Measurements from ENCODE around the gene STX12.
"Not testable (repeated sequence)": the region's sequence is repeated elsewhere in the genome, so short reads cannot be mapped to it uniquely, and the experiment has no call there.

Gene STX12

DNA sequence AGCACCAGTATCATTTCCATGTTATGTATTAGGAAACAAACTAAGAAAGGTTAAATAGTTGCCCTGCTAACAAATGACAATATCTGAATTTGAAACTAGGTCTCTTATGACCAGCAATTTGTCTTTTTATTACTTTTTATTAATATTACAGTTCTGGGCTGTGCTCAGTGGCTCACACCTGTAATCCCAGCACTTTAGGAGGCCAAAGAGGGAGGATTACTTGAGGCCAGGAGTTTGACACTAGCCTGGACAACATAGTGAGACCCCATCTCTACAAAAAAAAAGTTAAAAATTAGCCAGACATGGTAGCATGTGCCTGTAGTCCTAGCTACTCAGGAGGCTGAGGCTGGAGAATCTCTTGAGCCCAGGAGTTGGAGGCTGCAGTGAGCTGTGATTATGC is 3.3 kb downstream of the STX12 start:
- DNase-seq: not testable (repeated sequence)

DNA sequence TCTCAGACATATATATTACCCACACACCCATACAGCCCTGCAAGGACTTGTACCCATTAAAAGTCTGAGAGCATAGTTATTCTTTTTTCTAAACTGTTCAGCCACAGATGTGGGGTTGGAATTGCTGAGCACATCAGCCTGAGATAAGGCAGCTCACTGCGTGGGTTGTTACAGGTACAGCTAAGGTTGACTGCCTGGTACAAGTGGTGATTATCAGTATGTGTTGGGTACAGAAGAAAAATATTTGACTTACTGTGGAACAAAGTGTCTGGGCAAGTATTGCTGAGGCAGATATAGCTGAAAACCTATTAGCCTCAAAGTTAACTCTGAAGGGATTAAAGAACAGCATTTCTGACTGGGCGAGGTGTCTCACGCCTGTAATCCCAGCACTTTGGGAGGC is 5.0 kb downstream of the STX12 start:
- DNase-seq: no peak

GRCh38 chr1:27779122-27779521 is 6.1 kb downstream of the STX12 start:
- DNase-seq: peak in 1 of 2 donors; percentile 53

DNA sequence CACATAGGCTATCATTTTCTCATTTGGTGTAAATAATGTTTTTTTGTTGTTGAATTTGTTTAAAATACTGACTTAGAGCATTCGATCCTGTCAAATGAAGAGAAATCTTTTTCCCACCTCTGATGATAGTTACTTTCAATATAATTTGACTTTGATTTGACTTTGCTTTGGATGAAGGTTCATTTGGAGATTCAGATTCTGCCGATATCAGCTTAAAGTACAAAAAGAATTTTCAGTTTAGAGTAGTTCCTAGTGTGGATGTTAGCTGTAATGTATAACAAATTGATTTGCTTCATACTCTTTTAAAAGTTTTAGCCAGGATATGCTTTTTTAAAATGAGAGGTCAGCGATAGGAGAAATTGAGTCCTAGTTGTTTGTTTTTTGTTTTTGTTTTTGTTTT is 9.9 kb downstream of the STX12 start:
- DNase-seq: no peak

- no peak for DNase-seq
Observed at GRCh38 chr1:27784700-27785099, 11.7 kb downstream of the STX12 start.

- DNase-seq: no peak
Observed at GRCh38 chr1:27785781-27786455, 12.9 kb downstream of the STX12 start.

DNA sequence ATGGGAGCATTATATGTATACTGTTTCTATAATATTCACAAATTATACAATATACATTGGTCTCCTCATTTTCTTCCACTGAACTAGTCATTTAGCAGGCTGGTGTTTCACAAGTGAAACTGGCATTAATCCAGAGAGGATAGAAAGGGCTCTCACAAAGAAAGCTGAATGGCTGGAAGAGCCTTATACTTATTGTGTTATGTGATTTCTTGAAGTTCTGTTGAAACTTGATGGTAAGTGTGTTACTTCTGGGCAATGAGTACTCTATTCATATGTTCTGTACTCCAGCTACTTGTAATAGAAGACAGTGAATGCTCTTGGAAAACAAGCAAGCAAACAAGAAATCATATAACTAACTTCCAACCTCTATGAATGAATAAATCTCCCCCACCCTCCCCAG is 14.9 kb downstream of the STX12 start:
- DNase-seq: peak in 1 of 2 donors; percentile 32

- peak; percentile 44 to 71 for DNase-seq
Observed at GRCh38 chr1:27789540-27790041, 16.6 kb downstream of the STX12 start.

DNA sequence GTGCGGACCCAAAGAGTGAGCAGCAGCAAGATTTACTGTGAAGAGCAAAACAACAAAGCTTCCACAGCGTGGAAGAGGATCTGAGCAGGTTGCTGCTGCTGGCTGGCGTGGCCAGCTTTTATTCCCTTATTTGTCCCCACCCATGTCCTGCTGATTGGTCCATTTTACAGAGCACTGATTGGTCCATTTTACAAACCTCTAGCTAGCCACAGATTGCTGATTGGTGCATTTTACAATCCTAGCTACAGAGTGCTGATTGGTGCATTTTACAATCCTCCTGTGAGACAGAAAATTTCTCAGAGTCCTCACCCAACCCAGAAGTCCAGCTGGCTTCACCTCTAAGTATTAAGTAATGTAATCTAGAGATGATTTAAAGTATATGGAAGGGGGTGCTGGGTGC is 17.3 kb downstream of the STX12 start:
- not testable (repeated sequence) for DNase-seq

DNA sequence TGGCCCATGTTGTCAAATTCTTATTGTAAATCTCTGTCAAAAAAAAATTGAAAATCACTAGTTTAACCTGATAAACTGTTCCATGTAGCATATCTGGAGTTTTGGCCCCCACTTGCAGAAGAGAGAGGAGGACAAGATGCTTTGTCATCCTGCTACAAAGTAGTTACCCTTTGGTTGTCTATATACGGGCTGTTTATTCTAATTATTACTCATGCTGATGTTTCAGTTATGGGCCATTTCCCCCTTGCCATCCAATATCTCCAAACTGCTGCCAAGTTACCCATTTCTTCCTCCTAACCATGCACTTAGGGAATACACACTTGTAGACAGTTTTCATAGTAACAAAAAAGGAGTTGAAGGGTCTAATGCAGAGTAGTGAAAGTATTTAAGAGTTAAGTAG is 22.6 kb downstream of the STX12 start:
- no peak for DNase-seq

DNA sequence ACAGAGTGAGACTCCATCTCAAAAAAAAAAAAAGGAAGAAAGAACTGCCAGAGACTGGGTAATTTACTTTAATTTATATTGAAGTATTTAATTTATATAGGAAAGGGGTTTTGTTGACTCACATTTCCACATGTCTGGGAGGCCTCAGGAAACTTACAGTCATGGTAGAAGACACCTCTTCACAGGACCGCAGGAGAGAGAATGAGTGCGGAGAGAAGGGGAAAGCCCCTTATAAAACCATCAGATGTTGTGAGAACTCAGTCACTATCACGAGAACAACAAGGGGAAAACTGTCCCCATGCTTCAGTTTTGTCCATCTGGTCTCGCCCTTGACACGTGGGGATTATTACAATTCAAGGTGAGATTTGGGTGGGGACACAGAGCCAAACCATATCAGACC is 31.8 kb downstream of the STX12 start:
- no peak for DNase-seq

DNA sequence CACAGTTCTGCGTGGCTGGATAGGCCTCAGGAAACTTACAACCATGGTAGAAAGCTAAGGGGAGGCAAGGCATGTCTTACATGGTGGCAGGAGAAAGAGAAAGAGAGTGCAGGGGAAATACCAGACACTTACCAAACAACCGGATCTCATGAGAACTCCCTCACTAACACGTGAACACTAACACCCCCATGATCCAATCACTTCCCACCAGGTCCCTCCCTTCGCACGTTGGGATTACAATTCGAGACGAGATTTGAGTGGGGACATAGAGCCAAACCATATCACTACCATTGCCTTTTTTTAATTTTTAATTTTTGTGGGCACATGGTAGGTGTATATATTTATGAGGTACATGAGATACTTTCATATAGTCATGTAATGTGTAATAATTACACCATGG is 33.7 kb downstream of the STX12 start:
- DNase-seq: no peak

GRCh38 chr1:27807385-27807784 is 34.4 kb downstream of the STX12 start:
- no peak for DNase-seq

DNA sequence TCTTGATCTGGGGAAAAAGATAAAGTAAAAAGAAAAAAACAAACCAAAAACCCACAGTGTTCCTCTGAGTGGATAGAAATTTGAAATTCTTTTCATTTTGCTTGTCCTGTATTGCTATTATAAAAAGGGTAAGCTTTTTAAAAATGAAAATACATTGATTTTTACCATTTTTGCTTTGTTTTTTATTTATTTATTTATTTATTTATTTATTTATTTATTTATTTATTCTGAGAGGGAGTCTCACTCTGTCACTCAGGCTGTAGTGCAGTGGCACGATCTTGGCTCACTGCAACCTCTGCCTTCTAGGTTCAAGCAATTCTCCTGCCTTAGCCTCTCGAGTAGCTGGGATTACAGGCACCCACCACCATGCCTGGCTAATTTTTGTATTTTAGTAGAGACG is 35.1 kb downstream of the STX12 start:
- not testable (repeated sequence) for DNase-seq

DNA sequence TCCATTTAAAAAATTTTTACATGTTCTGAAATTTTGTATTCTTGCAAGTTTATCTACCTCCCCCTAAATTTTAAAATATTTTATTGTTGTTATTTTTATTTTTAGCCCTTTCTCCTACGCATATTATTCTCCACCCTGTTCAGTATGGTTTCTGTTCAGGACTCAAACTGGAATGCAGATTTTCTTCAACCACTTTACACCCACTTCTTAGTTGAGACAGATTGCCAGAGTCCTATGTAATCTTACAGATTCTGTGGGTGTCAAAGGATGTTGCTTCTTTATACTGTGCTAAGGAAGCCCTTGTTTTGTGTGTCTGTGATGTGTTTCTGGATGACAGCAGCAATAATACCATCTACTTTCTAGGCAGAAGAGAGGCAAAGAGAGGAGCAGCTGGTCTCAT is 36.9 kb downstream of the STX12 start:
- peak; percentile 31 to 36 for DNase-seq

- DNase-seq: no peak
Observed at GRCh38 chr1:27811741-27812500, 38.9 kb downstream of the STX12 start.

DNA sequence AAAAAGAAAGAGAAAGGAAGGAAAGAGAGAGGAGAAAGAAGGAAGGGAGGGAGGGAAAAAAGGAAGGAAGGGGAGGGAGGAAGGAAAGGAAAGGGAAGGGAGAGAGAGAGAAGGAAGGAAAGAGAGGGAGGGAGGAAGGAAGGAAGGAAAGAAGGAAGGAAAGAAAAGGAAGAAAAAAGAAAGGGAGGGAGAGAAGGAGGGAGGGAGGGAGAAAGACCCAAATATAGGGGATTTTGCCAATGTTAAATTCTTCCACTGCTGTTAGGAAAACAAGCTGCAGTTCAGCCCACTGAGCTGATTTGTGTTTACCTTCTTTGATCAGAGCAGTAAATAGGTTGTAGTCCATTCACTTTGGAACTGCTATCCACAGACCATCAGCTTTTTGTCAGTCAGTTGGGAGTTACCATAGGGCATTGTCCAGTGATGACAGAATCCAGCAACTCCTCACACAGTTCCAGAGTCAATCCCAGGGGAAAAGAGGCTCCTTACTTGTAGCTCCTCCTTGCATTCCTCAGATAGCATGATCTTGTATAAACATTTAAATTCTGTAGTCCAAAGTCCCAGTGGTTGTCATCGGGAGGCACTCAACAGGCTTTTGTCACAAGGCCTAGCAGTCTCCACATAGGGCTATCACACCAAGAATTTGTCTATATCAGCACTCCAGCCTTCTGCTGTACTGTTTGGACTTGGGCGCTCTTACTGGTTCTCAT is 44.1 kb downstream of the STX12 start:
- no peak for DNase-seq

- no peak for DNase-seq
Observed at GRCh38 chr1:27821761-27822315, 48.8 kb downstream of the STX12 start.

DNA sequence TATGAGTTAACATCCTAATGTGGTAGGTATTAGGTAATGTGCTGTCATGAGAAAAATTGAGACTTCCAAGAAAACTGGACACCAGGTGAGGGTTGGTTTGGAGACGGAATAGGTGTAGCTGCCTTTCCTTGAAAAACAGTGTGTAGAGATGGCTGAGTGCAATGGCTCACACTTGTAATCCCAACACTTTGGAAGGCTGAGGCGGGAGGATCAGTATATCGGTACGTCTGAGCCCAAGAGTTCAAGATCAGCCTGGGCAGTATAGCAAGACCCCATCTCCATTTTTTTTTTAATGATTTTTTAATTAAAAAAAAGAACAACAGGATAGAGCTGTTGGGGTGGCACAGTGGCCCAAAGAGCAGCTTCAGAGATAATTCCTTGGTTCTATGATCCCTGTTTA is 50.8 kb downstream of the STX12 start:
- DNase-seq: no peak

DNA sequence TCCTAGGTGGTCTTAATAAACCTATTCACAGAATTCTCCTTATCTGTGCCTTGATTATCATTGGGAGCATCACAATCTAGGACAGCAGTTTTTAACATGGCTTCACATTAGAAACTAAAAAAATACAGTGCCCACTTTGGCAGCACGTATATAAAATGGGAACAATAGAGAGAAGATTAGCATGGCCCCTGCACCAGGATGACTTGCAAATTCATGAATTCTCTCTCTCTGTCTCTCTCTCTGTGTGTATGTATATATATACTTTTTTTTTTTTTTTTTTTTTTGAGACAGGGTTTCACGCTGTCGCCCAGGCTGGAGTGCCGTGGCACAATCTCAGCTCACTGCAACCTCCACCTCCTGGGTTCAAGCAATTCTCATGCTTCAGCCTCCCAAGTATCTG is 51.4 kb downstream of the STX12 start:
- DNase-seq: no peak

DNA sequence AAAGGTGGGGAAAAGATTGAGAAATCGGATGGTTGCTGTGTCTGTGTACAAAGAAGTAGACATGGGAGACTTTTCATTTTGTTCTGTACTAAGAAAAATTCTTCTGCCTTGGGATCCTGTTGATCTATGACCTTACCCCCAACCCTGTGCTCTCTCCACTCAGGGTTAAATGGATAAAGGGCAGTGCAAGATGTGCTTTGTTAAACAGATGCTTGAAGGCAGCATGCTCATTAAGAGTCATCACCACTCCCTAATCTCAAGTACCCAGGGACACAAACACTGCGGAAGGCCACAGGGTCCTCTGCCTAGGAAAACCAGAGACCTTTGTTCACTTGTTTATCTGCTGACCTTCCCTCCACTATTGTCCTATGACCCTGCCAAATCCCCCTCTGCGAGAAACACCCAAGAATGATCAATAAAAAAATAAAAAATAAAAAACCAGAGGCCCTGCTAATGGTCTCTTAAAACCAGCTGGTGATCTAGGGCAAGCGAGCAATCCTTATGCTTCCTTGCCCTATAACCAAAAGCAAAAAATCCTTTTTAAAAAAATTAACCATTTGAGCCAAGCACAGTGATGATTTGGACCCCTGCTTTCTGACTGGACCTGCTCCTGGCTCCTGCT is 56.4 kb downstream of the STX12 start:
- DNase-seq: not testable (repeated sequence)

DNA sequence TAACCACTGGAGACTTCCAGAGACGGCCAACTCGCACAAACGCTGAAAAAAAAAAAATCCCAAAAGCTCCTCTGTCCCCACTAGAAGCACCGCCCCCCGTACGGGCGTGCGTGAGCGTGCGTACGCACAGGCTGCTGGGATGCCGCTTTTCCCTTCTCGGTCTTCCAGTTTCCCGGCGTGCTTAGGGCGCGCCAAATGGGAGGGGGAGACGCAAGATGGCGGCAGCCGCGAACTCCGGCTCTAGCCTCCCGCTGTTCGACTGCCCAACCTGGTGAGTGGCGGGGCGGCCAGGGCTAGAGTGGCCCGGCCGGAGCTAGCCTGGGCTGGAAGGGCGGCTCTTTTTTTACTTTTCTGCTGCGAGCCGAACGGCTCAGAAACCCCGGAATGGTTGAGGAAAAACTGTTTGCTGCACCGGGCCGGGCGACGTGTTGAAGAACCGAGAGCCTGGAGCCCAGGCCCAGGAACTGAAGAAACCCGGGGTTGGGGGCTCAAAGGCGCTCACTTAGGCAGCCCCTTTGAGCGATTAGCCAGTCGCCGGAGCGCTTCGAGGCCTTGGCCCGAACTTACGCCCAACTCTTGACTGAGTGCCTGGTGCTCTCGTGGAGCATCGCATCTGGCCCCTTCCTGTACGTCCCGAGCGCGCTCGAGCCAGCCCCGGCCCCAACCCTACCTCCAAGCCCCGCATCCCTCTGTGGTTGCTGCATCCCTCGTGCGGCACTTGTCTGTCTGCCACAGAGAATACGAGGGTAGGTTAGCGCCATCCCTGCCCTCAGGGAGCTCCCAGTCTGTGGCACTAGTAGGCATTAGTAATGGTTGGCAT is 57.8 kb downstream of the STX12 start, which contains the start of gene PPP1R8:
Gene PPP1R8, plus strand, starts transcription at position 162 of the 820 bp plus-strand sequence. Its CDS starts 54 bp downstream, at position 216.
- peak; percentile 97 for DNase-seq

All from inflammatory macrophage (primary cell).